Measurements from ENCODE around the gene STEAP4.
"Not testable (repeated sequence)": the region's sequence is repeated elsewhere in the genome, so short reads cannot be mapped to it uniquely, and the experiment has no call there.

Gene STEAP4

GRCh38 chr7:88312061-88312663, 5.5 kb upstream of the STEAP4 start:
- no peak for DNase-seq (ENCODE audit: low read depth)

DNA sequence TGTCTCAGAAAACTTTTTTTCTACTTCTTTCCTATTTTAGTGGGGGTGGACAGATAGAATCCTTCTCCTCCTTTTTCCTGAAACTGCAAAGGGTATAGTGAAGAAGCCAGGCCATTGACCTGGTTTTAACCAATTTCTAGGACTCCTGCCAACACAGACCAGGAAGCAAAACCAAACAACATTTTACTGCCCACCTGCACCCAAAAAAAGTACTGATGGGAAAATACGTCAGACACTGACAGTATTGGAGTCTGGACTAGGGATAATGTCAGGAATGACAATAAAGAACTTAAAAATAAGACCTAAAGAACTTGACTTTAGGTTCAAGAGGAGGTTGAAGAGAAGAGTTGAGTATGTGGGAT, 5.0 kb upstream of the STEAP4 start:
- no peak for DNase-seq (ENCODE audit: low read depth)

- no peak for DNase-seq (ENCODE audit: low read depth)
These were observed 4.4 kb upstream of the STEAP4 start for GRCh38 chr7:88310956-88311674.

GRCh38 chr7:88309819-88310218, 3.1 kb upstream of the STEAP4 start:
- DNase-seq (ENCODE audit: low read depth) = no peak

DNA sequence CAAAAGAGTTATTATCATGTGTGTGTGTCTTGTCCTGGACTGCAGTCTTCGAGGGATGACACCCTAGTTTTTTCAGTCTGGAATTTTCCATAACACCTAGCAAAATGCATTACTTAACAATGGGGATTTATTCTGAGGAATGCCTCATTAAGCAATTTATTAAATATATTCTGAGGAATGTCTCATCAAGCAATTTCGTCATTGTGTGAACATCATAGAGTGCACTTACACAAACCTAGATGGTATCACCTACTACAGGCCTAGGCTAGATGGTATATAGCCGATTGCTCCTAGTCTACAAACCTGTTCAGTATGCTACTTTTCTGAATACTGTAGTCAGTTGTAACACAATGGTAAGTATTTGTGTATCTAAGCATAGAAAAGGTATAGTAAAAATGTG, 1.1 kb upstream of the STEAP4 start:
- no peak for DNase-seq (ENCODE audit: low read depth)

DNA sequence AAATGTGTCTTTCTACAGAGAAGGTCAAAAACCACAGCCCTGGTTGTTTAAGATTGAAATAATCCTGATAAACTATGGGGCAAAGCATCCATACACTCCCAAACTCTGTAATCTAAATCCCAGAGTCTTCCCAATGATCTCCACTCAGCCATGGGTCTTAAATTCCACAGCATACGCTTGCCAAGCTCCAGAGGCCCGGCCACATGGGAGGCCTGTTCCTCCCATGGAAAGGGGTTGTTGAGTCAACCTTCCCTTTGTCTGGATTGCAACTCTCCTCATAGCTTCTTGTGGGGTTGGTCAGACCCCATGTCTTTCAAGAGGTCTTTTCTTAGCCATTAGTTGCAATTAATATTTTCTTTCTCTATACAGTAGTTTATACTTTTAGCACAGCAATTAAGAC, 718 bp upstream of the STEAP4 start:
- no peak for DNase-seq (ENCODE audit: low read depth)

DNA sequence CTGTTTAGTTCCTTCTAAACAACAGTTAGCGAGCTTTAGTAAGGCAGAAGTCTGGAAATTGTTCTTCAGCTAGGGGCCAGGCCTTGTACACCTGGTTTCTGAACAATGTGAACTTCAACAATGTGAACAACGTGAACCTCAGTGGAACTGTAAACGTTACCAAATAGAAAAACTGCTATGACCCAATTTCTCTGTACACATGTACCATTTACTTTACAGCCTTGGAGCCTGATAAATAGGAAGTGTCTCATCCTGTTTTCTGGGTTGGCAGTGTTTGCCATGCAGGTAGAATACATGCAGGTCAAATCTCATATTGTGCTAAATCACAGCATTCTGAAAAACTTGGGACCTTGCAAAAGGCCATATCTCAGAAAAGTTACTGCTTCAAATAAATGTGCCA, 1.6 kb downstream of the STEAP4 start:
- DNase-seq (ENCODE audit: low read depth) = no peak

- DNase-seq (ENCODE audit: low read depth) = no peak
These were observed 4.2 kb downstream of the STEAP4 start for GRCh38 chr7:88302486-88302885.

DNA sequence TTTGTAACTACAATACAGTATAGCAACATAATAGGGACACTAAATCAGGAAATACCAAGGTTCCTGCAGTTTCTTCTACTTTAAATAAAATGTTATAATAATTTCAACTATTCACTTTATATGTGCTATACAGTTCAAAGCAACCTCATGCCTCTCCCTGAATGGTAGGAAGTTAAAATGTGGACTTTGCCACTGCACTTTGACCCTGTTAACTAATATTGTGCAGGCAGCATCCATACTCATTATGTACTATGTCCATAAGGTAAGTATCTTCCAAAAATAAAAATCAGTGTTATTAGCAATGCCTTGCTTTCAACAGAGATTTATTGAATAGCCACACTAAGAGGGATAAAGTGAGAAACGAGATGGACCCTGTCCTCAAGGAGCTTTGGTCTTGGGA, 4.8 kb downstream of the STEAP4 start:
- no peak for DNase-seq (ENCODE audit: low read depth)

DNA sequence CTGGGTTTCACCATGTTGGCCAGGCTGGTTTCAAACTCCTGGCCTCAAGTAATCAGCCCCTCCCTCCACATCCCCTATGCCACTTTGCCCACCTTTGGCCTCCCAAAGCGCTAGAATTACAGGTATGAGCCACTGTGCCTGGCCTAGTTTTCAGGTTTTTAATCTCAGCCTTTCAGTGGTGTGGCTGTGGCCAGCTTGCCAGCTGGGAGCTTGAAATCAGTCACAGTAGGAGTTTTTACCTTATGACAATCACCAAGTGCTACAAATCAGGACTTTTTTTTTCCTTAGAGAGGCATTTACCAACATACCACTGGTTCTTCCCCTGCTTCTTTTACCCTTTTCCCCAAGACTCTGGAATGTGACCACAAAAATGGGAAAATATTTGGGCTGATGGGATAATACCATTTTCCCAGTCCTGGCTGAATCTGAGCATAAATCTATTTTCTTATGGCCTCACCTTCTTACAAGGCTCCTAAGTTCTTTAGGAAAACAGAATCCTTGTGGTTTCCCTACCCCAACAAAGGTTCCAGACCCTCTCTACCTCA, 6.2 kb downstream of the STEAP4 start:
- DNase-seq (ENCODE audit: low read depth) = no peak

GRCh38 chr7:88299126-88299525, 7.6 kb downstream of the STEAP4 start:
- DNase-seq (ENCODE audit: low read depth) = no peak

- DNase-seq (ENCODE audit: low read depth) = no peak
These were observed 12.8 kb downstream of the STEAP4 start for GRCh38 chr7:88293866-88294265.

DNA sequence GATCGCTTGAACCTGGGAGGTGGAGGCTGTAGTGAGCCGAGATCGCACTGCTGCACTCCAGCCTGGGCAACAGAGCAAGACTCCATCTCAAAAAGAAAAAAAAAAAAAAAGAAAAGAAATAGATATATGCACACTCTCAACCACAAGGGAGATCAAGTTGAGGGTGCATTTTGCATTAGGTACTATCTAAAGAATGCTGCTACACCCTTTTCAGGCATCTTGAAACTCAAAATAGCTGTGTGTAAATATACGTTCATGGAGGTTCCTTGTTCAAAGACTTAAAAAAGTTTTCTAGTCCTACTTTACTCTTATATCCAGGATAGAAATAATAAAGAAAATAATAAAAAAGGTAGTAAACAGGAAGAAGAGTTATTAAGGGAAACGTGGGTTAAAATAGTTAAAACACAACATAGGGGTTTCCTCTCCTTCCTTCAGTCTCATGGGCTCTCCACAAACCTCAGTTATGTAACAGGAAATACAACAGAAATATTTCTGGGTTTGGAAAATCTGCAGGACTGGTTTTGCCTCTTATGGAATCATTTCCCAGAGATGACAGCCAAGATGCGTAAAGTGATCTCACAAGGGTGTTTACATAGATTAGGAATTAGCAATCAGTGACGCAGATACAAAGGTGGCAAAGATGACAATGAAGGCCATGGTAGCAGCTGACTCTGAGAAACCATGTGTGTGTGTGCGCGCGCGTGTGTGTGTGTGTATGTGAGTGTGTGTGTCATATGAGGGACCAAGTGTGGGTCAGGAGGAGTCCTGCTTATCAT, 15.1 kb downstream of the STEAP4 start:
- no peak for DNase-seq (ENCODE audit: low read depth)

DNA sequence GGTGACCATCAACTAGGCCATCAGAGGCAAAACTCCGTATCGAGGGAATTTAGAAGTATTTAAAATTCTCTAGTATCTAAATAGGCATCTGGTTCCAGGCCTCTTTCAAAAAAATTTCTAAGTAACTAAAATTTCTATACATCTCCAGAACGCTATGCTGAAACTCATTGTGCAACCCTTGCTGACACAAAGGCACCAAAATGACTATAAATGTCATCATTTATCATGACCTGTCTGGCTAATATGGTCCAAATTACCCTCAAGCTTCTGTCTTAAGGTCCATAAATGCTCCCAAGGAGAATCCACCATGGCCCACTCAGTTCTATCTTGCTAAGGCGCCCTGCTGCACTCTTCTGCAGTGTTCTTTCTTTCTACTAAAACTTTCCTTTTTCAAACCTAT, 16.2 kb downstream of the STEAP4 start:
- no peak for DNase-seq (ENCODE audit: low read depth)

DNA sequence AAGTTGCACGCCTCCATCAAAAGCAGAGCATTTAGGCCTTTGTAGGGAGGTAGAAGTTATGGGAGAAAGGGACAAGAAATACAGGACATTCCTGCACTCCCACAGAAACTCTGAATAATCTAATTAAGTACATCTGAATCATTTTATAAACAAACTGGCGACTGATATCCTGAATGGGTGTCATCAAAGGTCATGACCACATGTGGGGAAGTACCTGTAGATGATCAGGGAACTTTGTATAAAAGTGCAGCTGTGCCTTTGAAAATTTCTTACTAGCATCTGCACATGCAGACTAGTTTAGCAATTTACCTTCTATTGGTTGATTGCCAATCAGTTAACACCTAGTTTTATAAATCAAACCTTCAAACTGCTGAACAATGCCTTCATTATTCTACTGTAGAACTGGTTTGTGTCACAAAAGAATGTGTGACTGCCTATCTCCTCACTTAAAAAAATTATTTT, 17.1 kb downstream of the STEAP4 start:
- no peak for DNase-seq (ENCODE audit: low read depth)

DNA sequence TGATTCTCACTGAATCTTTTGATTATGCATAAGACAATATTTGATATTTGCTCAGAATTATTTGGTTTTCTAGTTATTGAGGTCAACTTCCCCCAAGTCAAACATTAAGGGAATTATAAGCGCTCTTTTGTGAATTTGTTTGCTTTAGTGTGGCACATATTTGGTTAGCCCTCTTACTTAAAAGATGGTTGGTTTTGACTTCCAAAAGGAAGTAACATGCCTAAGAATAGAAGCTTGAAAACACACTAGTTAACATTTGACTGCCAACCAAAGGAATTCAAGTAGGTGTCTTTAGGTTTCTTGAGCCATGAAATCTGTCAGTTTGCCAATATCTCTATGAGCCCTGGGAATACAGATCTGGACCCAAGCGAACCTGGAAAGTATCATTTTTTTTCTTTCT, 24.9 kb downstream of the STEAP4 start:
- DNase-seq (ENCODE audit: low read depth) = no peak

- DNase-seq (ENCODE audit: low read depth) = no peak
These were observed 25.9 kb downstream of the STEAP4 start for GRCh38 chr7:88280801-88281200.

- DNase-seq (ENCODE audit: low read depth) = no peak
These were observed 27.4 kb downstream of the STEAP4 start for GRCh38 chr7:88279323-88279722.

DNA sequence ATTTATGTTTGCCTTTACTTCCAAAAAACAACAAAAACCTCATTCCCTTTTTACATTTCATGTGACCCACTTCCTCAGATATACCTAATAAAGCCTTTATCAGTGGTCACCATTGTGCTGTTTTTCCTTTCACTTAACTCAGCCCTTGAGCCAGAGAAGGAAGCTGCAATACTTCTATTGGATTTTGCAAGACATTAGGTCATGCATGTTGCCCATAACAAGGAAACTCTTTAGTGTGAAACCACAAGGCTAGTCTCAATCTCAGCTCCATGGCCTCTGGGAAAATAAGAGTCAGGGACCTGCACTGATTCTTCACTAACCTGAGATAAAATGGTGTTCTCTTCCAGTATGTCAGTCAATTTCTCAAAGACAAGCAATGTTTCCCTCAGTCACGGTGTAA, 27.8 kb downstream of the STEAP4 start:
- no peak for DNase-seq (ENCODE audit: low read depth)

- DNase-seq (ENCODE audit: low read depth) = no peak
These were observed 30.0 kb downstream of the STEAP4 start for GRCh38 chr7:88276605-88277153.

GRCh38 chr7:88274856-88275255, 31.8 kb downstream of the STEAP4 start:
- not testable (repeated sequence) for DNase-seq (ENCODE audit: low read depth)

DNA sequence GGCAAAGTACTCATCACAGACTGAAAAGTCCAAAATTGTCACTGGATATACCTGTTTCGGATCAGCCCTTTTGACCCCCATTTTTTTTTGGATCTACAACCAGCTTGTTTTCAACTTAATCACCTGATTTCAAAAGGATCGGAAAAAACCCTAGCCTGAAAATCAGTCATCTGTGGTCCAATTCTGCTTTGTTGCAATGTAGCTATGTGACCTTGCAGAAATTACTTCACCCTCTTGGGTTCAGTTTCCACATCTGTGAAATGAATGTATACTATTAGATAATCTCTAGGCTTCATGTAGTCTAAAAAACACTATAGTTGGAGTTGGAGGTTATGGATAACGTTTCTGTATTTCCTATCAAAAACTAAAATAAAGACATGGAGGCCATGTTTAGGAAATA, 37.1 kb downstream of the STEAP4 start:
- no peak for DNase-seq (ENCODE audit: low read depth)

- DNase-seq (ENCODE audit: low read depth) = no peak
These were observed 37.8 kb downstream of the STEAP4 start for GRCh38 chr7:88268858-88269257.
